SU-DHL-6 (cell line): Measurements from ENCODE around the gene FAM227B.

ENCODE experiments used
- H2AFZ ChIP-seq: fragments of 200-600 bp; sonication (generic); 2 replicates; pipeline ENCODE4 v1.6.1; 2014; ENCODE audit warnings: low read depth, mild to moderate bottlenecking, moderate library complexity, mixed read lengths, antibody characterized with exemption, low read length; ENCODE audit not compliant: severe bottlenecking
- H3F3A ChIP-seq: fragments of 200-600 bp; shearing (Covaris generic); 2 replicates; pipeline ENCODE4 v1.6.0; 2016; ENCODE audit warnings: antibody characterized with exemption, mild to moderate bottlenecking; ENCODE audit not compliant: insufficient read depth
- H3K27ac ChIP-seq: fragments of 200-600 bp; sonication (generic); 2 replicates; pipeline ENCODE4 v1.5.1; 2016; ENCODE audit warnings: low read depth, mild to moderate bottlenecking, low read length, moderate library complexity, mixed read lengths
- H3K27me3 ChIP-seq: fragments of 200-600 bp; sonication (generic), shearing (Covaris generic); 2 replicates; pipeline ENCODE4 v1.6.0; 2014; ENCODE audit warnings: mild to moderate bottlenecking, low read length
- H3K36me3 ChIP-seq: fragments of 200-600 bp; sonication (generic); 2 replicates; pipeline ENCODE4 v1.6.1; 2014; ENCODE audit warnings: mild to moderate bottlenecking, low read length, mixed read lengths
- H3K4me2 ChIP-seq: fragments of 300-600, 200-600 bp; shearing (Covaris generic), sonication (generic); 2 replicates; pipeline ENCODE4 v1.6.0; 2014; ENCODE audit warnings: low read length, low read depth, mild to moderate bottlenecking; ENCODE audit not compliant: poor library complexity, severe bottlenecking
- H3K4me3 ChIP-seq: fragments of 200-600 bp; sonication (generic); 2 replicates; pipeline ENCODE4 v1.5.1; 2014; ENCODE audit warnings: antibody characterized with exemption, low read length, mild to moderate bottlenecking, mixed read lengths; ENCODE audit not compliant: insufficient read depth, poor library complexity, severe bottlenecking
- H3K79me2 ChIP-seq: fragments of 200-600 bp; sonication (generic); 2 replicates; pipeline ENCODE4 v1.6.1; 2014; ENCODE audit warnings: mild to moderate bottlenecking, low read length, moderate library complexity; ENCODE audit not compliant: insufficient read depth
- H3K9ac ChIP-seq: fragments of 200-600 bp; sonication (generic); 2 replicates; pipeline ENCODE4 v1.7.0; 2014; ENCODE audit warnings: mild to moderate bottlenecking, low read length
- H3K9me2 ChIP-seq: fragments of 200-600 bp; sonication (generic); replicated peaks from 2 replicates; pipeline ENCODE4 v1.6.1; 2014; ENCODE audit warnings: low read length; ENCODE audit not compliant: insufficient read depth
- H3K9me3 ChIP-seq: fragments of 200-600 bp; sonication (generic); 2 replicates; pipeline ENCODE4 v1.6.1; 2014; ENCODE audit warnings: low read length, mixed read lengths; ENCODE audit not compliant: insufficient read depth
- H4K20me1 ChIP-seq: fragments of 200-600 bp; sonication (generic); 2 replicates; pipeline ENCODE4 v1.6.1; 2014; ENCODE audit warnings: low read depth, mild to moderate bottlenecking, antibody characterized with exemption, low read length, moderate library complexity, mixed read lengths
- CTCF ChIP-seq: fragments of 200-600 bp; sonication (generic); IDR thresholded peaks from one replicate; pipeline ENCODE4 v1.5.1; 2017; ENCODE audit warnings: antibody characterized with exemption, mild to moderate bottlenecking, low read length, moderate library complexity; ENCODE audit not compliant: insufficient read depth, poor library complexity, severe bottlenecking
- EZH2phosphoT487 ChIP-seq: fragments of 200-600 bp; sonication (generic), shearing (Covaris generic); conservative IDR thresholded peaks from 2 replicates; pipeline ENCODE4 v1.6.1; 2018; ENCODE audit warnings: mild to moderate bottlenecking, antibody characterized with exemption, low read length, moderate library complexity, mixed read lengths

FAM227B gene

GRCh38 chr15:49628379-49628778 is 7.8 kb upstream of the FAM227B start:
- Histone ChIP-seq H3K27ac (no peak overlapping the region), H2AFZ (no peak overlapping the region), H3K4me3 (no peak overlapping the region), H3K9me2 (no peaks in the 10 kb centered on the region), H4K20me1 (no peaks in the 10 kb centered on the region), H3K27me3 (no peaks in the 10 kb centered on the region), H3K9ac (no peak overlapping the region), H3K36me3 (peaks cover 31% of the 10 kb centered on the region), H3K9me3 (no peaks in the 10 kb centered on the region), H3K79me2 (peaks cover 15% of the 10 kb centered on the region), H3F3A (0 out of 2 replicates have a peak, but pooled peaks cover 3% of the 10 kb centered on the region), H3K4me2 (no peak overlapping the region)
- TF ChIP-seq EZH2phosphoT487 = no peak
- TF ChIP-seq CTCF = no peak

- no peak overlapping the region for H3K27ac ChIP-seq
- peaks cover 23% of the 10 kb centered on the region for H3K79me2 ChIP-seq
- H3F3A ChIP-seq = 0 out of 2 replicates have a peak, but pooled peaks cover 3% of the 10 kb centered on the region
- H3K9me3 ChIP-seq = no peaks in the 10 kb centered on the region
- H3K27me3 ChIP-seq = no peaks in the 10 kb centered on the region
- no peaks in the 10 kb centered on the region for H3K9me2 ChIP-seq
- peaks cover 29% of the 10 kb centered on the region for H3K36me3 ChIP-seq
- H3K9ac ChIP-seq = no peak overlapping the region
- H3K4me2 ChIP-seq = no peak overlapping the region
- TF ChIP-seq CTCF (no peak), EZH2phosphoT487 (no peak)
- no peak overlapping the region for H3K4me3 ChIP-seq
- H2AFZ ChIP-seq = no peak overlapping the region
- H4K20me1 ChIP-seq = no peaks in the 10 kb centered on the region
Observed at GRCh38 chr15:49627407-49627877, 6.8 kb upstream of the FAM227B start.

GRCh38 chr15:49625460-49626036 is 4.9 kb upstream of the FAM227B start:
- Histone ChIP-seq H3K36me3 (peaks cover 29% of the 10 kb centered on the region), H3K4me3 (no peak overlapping the region), H3K27me3 (no peaks in the 10 kb centered on the region), H3K9me2 (no peaks in the 10 kb centered on the region), H3K9ac (no peak overlapping the region), H3K27ac (no peak overlapping the region), H4K20me1 (no peaks in the 10 kb centered on the region), H3K4me2 (no peak overlapping the region), H2AFZ (no peak overlapping the region), H3K9me3 (no peaks in the 10 kb centered on the region), H3F3A (0 out of 2 replicates have a peak, but pooled peaks cover 3% of the 10 kb centered on the region), H3K79me2 (peaks cover 38% of the 10 kb centered on the region)
- TF ChIP-seq CTCF (no peak), EZH2phosphoT487 (no peak)
